T-cell (primary cell): ENCODE data around the gene EPHA2. TPM values are rescaled to one million over a fixed set of nuclear protein-coding genes. Genes with fewer than 3 reads are reported as not detected.

Experiments used
- ATAC-seq, 4 experiments: fragments of 200-7000 bp in 3 of 4; fragments of 150-1000 bp in 1 of 4; cut with Tn5 transposase; replicated peaks in 1 of 4; 1 replicate in 3 of 4; 2 replicates in 1 of 4; pipeline ENCODE4 v1.10.0; 2021; ENCODE audit warnings: moderate library complexity in 3 of 4, mild to moderate bottlenecking in 2 of 4, moderate number of reproducible peaks in 1 of 4
- CTCF ChIA-PET, 2 donors: fragments of 300-600 bp; sonication (Branson Sonifier 250); formaldehyde crosslinking; loops; one replicate each; lab custom pipeline; 2022; ENCODE audit warnings: antibody characterized with exemption in 2 of 2; lab: Charles Lee
- POLR2A ChIA-PET, 2 donors: fragments of 300-600 bp; sonication (Branson Sonifier 250); formaldehyde crosslinking; loops; one replicate each; lab custom pipeline; 2022; ENCODE audit warnings: antibody characterized with exemption in 2 of 2; lab: Charles Lee
- DNase-seq, 35 experiments: peaks; one replicate each; pipeline versions ENCODE4 v3.0.0 to v3.0.0-alpha.2; 2013 to 2023
- H3K27ac ChIP-seq: one replicate; pipeline ENCODE4 v1.5.1; 2013; ENCODE audit warnings: low read length
- H3K27me3 ChIP-seq, 2 experiments: replicated peaks in 1 of 2; 1 replicate in 1 of 2; 2 replicates in 1 of 2; pipeline versions ENCODE4 v1.6.1 to v1.7.0; 2013; ENCODE audit warnings: low read length in 1 of 2, mixed read lengths in 1 of 2; ENCODE audit not compliant: control insufficient read depth in 2 of 2, insufficient read depth in 2 of 2; ENCODE audit errors: extremely low read depth in 1 of 2
- H3K36me3 ChIP-seq, 2 donors: 1 replicate in 1 of 2; 2 replicates in 1 of 2; pipeline versions ENCODE4 v1.6.1 to v1.7.0; 2013; ENCODE audit warnings: low read length in 1 of 2; ENCODE audit not compliant: control insufficient read depth in 2 of 2, insufficient read depth in 1 of 2; ENCODE audit errors: extremely low read depth in 1 of 2
- H3K4me1 ChIP-seq, 2 experiments: 1 replicate in 1 of 2; 2 replicates in 1 of 2; pipeline versions ENCODE4 v1.6.1 to v1.7.0; 2013; ENCODE audit warnings: low read length in 2 of 2, mixed read lengths in 1 of 2; ENCODE audit not compliant: insufficient read depth in 2 of 2, control insufficient read depth in 1 of 2; ENCODE audit errors: extremely low read depth in 1 of 2
- H3K4me3 ChIP-seq, 2 donors: 1 replicate in 1 of 2; 2 replicates in 1 of 2; pipeline versions ENCODE4 v1.5.1 to v1.7.0; 2013; ENCODE audit warnings: mild to moderate bottlenecking in 2 of 2, low read length in 1 of 2, moderate library complexity in 1 of 2; ENCODE audit not compliant: control insufficient read depth in 1 of 2; ENCODE audit errors: extremely low read depth in 1 of 2
- H3K9me3 ChIP-seq: 2 replicates; pipeline ENCODE4 v1.7.0; 2013
- H3K27ac Mint-ChIP-seq, 2 donors: one replicate each; pipeline ENCODE4 v1.8.0; 2020 to 2021; ENCODE audit warnings: mild to moderate bottlenecking in 2 of 2, mixed read lengths in 2 of 2
- H3K27me3 Mint-ChIP-seq, 2 donors: one replicate each; pipeline ENCODE4 v1.8.0; 2021 to 2022; ENCODE audit warnings: mixed read lengths in 2 of 2
- H3K36me3 Mint-ChIP-seq: one replicate; pipeline ENCODE4 v1.8.0; 2021; ENCODE audit warnings: mixed read lengths
- H3K4me1 Mint-ChIP-seq, 3 donors: one replicate each; pipeline ENCODE4 v1.8.0; 2020 to 2022; ENCODE audit warnings: mixed read lengths in 3 of 3, mild to moderate bottlenecking in 1 of 3
- H3K4me3 Mint-ChIP-seq, 3 donors: one replicate each; pipeline ENCODE4 v1.8.0; 2020 to 2022; ENCODE audit warnings: mild to moderate bottlenecking in 3 of 3, mixed read lengths in 3 of 3, moderate library complexity in 3 of 3
- H3K9me3 Mint-ChIP-seq, 3 donors: one replicate each; pipeline ENCODE4 v1.8.0; 2020 to 2022; ENCODE audit warnings: mixed read lengths in 3 of 3
- WGBS: methylation state at CpG from one replicate; pipeline ENCODE4 v1.1.5; 2013; ENCODE audit warnings: missing lambda C conversion rate; ENCODE audit not compliant: insufficient coverage; 5-methylcytosine and 5-hydroxymethylcytosine counted together
- total RNA-seq, 35 experiments: library from RNA in 6 of 35; stranded (reverse) in 6 of 35; fragments of 120-200 nt in 1 of 35; gene quantifications; one replicate each; pipeline versions ENCODE4 v1.2.1 to v1.2.4 and lab custom pipeline; 2013 to 2026

EPHA2 gene
- total RNA-seq, 5 donors from 2014 or later (not counting 1 experiment from before 2014, with no cell fraction given) = 0.19 to 0.66 (median 0.41) TPM; not detected in 1

DNA sequence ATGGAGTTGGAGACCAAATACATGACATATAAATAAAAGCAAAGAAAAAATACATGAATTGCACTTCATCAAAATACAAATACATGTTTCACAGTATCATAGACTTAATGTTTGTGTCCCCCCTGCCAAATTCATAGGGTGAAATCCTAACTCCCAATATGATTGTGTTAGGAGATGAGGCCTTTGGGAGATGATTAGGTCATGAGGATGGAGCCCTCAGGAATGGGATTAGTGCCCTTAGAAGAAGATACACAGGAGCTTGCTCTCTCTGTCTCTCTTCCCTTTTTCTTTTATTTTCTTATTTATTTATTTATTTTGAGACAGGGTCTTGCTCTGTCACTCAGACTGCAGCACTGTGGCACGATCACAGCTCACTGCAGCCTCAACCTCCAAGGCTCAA is 56.5 kb downstream of the EPHA2 start:
- peaks cover 0 to 18% of the 10 kb centered on the region in 2 experiments for H3K27me3 ChIP-seq
- H3K36me3 ChIP-seq = no peaks in the 10 kb centered on the region
- Mint-ChIP-seq H3K27me3 (peaks cover 0 to 16% of the 10 kb centered on the region in 2 donors), H3K4me1 (no peaks in the 10 kb centered on the region), H3K4me3 (no peak overlapping the region), H3K9me3 (peaks cover 0 to 7% (median 0%) of the 10 kb centered on the region in 3 donors), H3K36me3 (no peaks in the 10 kb centered on the region), H3K27ac (no peak overlapping the region)
- DNase-seq (no peak), ATAC-seq (no peak)
- ChIA-PET POLR2A (no interaction called here), CTCF (no interaction called here)
- WGBS = no CpG with 5 or more reads among the region's 1 CpG
- H3K27ac ChIP-seq = no peak overlapping the region
- no peaks in the 10 kb centered on the region for H3K9me3 ChIP-seq
- no peaks in the 10 kb centered on the region for H3K4me1 ChIP-seq
- no peak overlapping the region for H3K4me3 ChIP-seq

DNA sequence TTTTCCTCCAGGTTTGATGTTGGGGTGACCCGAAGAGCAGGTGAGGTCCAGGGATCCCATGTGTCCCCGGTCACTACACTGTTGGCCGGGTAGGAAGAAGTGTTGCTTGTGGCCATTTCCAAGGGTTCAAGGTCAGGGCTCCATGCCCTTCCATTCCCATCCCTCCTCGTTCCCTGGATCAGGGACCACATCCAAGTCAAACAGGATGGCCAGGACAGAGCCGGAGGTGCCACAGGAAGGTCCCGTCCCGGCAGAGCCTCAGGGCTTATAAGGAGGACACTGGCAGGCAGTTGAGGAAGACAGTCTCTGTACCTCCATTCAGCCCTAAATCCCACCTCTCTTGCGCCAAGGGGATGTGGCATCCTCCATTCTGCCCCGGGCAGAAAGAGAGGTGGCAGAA is 60.4 kb downstream of the EPHA2 start:
- Mint-ChIP-seq H3K4me1 (no peaks in the 10 kb centered on the region), H3K27me3 (peaks cover 0 to 6% of the 10 kb centered on the region in 2 donors), H3K9me3 (no peaks in the 10 kb centered on the region), H3K4me3 (no peak overlapping the region), H3K36me3 (no peaks in the 10 kb centered on the region), H3K27ac (no peak overlapping the region)
- WGBS = 60% methylated on average over 3 of the region's 9 CpGs
- Histone ChIP-seq H3K27me3 (peaks cover 0 to 22% of the 10 kb centered on the region in 2 experiments), H3K4me3 (no peak overlapping the region), H3K36me3 (no peaks in the 10 kb centered on the region), H3K9me3 (no peaks in the 10 kb centered on the region), H3K4me1 (no peaks in the 10 kb centered on the region), H3K27ac (no peak overlapping the region)
- ATAC-seq (no peak), DNase-seq (no peak)
- POLR2A ChIA-PET = no interaction called here
- CTCF ChIA-PET = no interaction called here

DNA sequence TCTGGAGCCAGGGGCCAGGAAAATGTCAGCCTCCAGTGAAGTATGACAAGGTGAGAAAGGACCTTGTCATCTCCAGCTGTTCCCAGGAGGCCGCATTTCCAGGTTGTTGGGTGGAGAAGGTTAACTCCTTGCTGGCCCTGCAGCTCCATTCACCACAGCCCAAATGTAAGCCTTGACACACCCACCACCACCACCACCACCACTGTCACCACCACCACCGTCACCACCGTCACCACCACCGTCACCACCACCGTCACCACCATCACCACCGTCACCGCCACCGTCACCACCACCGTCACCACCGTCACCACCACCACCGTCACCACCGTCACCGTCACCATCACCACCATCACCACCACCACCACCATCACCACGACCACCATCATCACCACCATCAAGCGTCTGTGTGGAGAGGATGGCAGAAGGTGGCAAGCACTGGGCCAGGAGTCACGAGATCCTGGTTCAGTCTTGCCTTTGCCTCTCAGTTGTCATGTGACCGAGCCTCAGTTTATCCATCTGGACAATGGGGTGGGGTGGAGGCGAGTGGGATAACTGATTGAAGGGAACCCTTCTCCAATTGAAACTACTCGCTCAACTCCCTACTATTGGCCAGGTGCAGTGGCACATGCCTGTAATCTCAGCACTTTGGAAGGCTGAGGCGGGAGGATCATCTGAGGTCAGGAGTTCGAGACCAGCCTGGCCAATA is 61.3 kb downstream of the EPHA2 start:
- Mint-ChIP-seq H3K4me1 (no peaks in the 10 kb centered on the region), H3K4me3 (no peak overlapping the region), H3K36me3 (no peaks in the 10 kb centered on the region), H3K27ac (no peak overlapping the region), H3K9me3 (no peaks in the 10 kb centered on the region), H3K27me3 (peaks cover 0 to 6% of the 10 kb centered on the region in 2 donors)
- ChIA-PET CTCF (interaction anchor here in 1 of 2 donors (0.7 kb wide), 2 partner anchors 21 to 88 kb away, joined by 3 to 4 read pairs; partner anchors contain the start of gene FAM131C), POLR2A (no interaction called here)
- Histone ChIP-seq H3K4me3 (no peak overlapping the region), H3K4me1 (no peaks in the 10 kb centered on the region), H3K36me3 (no peaks in the 10 kb centered on the region), H3K27ac (no peak overlapping the region), H3K27me3 (peaks cover 0 to 23% of the 10 kb centered on the region in 2 experiments), H3K9me3 (no peaks in the 10 kb centered on the region)
- no peak for DNase-seq
- WGBS = 87% methylated on average over 3 of the region's 21 CpGs
- ATAC-seq = no peak

DNA sequence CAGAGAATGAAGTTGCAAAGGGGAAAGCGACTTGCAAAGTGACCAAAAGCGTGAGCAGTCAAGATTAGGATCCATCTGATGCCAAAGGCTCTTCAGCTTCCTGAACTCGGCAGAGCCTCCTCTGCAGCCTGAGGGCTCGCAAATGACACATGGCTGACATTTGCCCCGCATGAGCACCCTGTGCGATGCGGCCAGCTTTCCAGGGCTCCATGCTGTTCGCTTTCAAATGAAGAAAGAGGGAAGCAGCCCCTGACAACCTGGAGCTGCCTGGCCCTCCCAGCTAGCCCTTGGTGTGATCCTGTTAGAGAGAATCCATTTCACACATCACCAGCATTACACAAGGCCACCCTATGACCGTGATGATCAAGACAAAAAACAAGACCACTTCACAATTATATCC is 62.3 kb downstream of the EPHA2 start:
- Mint-ChIP-seq H3K27ac (no peak overlapping the region), H3K4me3 (no peak overlapping the region), H3K27me3 (peaks cover 0 to 6% of the 10 kb centered on the region in 2 donors), H3K36me3 (no peaks in the 10 kb centered on the region), H3K4me1 (no peaks in the 10 kb centered on the region), H3K9me3 (no peaks in the 10 kb centered on the region)
- CTCF ChIA-PET = interaction anchor here in 1 of 2 donors (0.7 kb wide), 2 partner anchors 20 to 87 kb away, joined by 3 to 4 read pairs; partner anchors contain the start of gene FAM131C
- POLR2A ChIA-PET = no interaction called here
- DNase-seq = no peak
- ATAC-seq = no peak
- 85% methylated on average over 6 of the region's 9 CpGs for WGBS
- Histone ChIP-seq H3K9me3 (no peaks in the 10 kb centered on the region), H3K36me3 (no peaks in the 10 kb centered on the region), H3K4me1 (no peaks in the 10 kb centered on the region), H3K27me3 (peaks cover 0 to 24% of the 10 kb centered on the region in 2 experiments), H3K4me3 (no peak overlapping the region), H3K27ac (no peak overlapping the region)

DNA sequence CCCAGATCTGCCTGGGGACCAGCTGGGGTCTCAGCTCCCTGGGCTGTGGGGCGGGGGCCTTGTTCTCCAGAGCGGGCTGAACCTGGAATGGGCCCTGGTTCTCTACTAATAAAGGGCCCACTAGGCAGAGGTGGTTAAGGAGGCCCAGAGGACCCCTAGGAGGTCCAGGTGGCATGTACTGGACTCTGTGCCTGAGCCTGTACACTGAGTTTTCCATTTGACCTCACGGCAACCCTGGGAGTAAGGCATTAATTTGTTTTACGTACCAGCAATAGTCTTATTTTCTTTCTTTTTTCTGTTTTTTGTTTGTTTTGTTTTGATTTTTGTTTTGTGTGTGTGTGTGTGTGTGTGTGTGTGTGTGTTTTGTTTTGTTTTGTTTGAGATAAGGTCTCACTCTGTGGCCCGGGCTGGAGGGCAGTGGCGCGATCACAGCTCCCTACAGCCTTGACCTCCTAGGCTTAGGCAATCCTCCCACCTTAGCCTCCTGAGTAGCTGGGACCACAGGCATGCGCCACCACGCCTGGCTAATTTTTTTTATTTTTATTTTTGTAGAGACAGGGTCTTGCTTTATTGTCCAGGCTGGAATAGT is 62.9 kb downstream of the EPHA2 start:
- Mint-ChIP-seq H3K4me3 (no peak overlapping the region), H3K27ac (no peak overlapping the region), H3K4me1 (no peaks in the 10 kb centered on the region), H3K9me3 (no peaks in the 10 kb centered on the region), H3K27me3 (peaks cover 0 to 6% of the 10 kb centered on the region in 2 donors), H3K36me3 (no peaks in the 10 kb centered on the region)
- Histone ChIP-seq H3K27ac (no peak overlapping the region), H3K4me1 (no peaks in the 10 kb centered on the region), H3K27me3 (peaks cover 0 to 28% of the 10 kb centered on the region in 2 experiments), H3K4me3 (no peak overlapping the region), H3K36me3 (no peaks in the 10 kb centered on the region), H3K9me3 (no peaks in the 10 kb centered on the region)
- 100% methylated on average over 3 of the region's 9 CpGs for WGBS
- ATAC-seq = no peak
- ChIA-PET POLR2A (no interaction called here), CTCF (no interaction called here)
- DNase-seq = no peak

DNA sequence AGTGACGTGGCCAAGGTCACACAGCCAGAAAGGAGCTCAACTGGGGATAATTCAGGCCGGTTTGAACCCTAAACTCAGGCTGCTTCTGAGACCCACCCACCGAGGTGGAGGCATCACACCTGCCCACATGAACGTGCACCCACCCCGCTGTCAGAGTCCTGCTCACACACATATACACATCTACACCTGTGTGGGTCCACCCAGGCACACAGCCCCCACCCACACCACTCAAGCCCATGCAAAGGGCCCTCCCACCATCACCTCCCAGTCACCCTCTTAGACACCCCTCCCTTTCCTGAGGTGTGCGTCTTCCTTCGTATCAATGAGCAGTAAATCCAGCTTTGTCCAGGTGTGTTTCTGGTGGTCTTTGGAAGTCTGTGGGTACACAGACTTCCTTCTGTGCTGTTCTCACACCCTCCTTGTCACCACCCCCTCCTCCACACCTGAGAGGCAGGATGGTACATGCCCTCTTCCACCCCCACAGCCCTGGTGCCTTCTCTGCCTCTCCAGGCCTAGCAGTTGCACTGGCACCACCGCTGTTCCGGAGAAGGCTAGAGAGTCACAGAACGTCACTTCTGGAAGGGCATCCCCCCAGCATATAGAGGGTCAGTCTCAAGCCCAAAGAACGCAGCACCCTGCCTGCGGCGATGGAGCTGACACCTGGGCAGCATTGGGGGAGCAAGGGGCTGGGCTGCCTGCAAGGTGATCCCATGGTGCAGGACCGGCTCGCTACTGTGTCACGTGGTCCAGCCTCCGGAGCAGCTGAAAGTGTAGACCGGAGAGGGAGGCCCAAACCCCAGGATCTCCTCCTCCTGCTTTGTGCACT is 63.6 kb downstream of the EPHA2 start:
- ATAC-seq (no peak), DNase-seq (no peak)
- no peak overlapping the region for H3K27ac Mint-ChIP-seq
- Histone ChIP-seq H3K9me3 (no peaks in the 10 kb centered on the region), H3K4me1 (no peaks in the 10 kb centered on the region), H3K4me3 (no peak overlapping the region), H3K27me3 (peaks cover 0 to 32% of the 10 kb centered on the region in 2 experiments), H3K36me3 (no peaks in the 10 kb centered on the region), H3K27ac (no peak overlapping the region)
- ChIA-PET CTCF (no interaction called here), POLR2A (no interaction called here)
- 86% methylated on average over 16 of the region's 18 CpGs for WGBS
- H3K9me3 Mint-ChIP-seq = no peaks in the 10 kb centered on the region
- H3K36me3 Mint-ChIP-seq = no peaks in the 10 kb centered on the region
- peaks cover 0 to 6% of the 10 kb centered on the region in 2 donors for H3K27me3 Mint-ChIP-seq
- H3K4me1 Mint-ChIP-seq = no peaks in the 10 kb centered on the region
- H3K4me3 Mint-ChIP-seq = no peak overlapping the region
